CD14-positive monocyte (primary cell): ENCODE measurements around the gene ELN. TPM values are rescaled to one million over a fixed set of nuclear protein-coding genes. Genes with fewer than 3 reads are reported as not detected.
A peak's percentile ranks its signal among the peaks of the same experiment; 100 is the strongest.

Experiments
- DNase-seq, 3 donors: peaks; one replicate each; pipeline ENCODE4 v3.0.0-alpha.2; 2011 to 2022
- H2AFZ ChIP-seq: 2 replicates; pipeline ENCODE4 v1.6.0; 2012; ENCODE audit warnings: mild to moderate bottlenecking, low read depth, low read length, inconsistent platforms; ENCODE audit not compliant: insufficient read depth, poor library complexity, severe bottlenecking
- H3K27ac ChIP-seq, 2 donors: 1 replicate in 1 of 2; 2 replicates in 1 of 2; pipeline ENCODE4 v1.5.1; 2012 to 2013; ENCODE audit warnings: low read length in 2 of 2, control low read depth in 1 of 2, inconsistent platforms in 1 of 2, low read depth in 1 of 2, mild to moderate bottlenecking in 1 of 2
- H3K27me3 ChIP-seq, 2 donors: one replicate each; pipeline versions ENCODE4 v1.6.0 to v1.6.1; 2011 to 2013; ENCODE audit warnings: low read length in 2 of 2; ENCODE audit not compliant: control insufficient read depth in 2 of 2, insufficient read depth in 2 of 2
- H3K36me3 ChIP-seq, 2 donors: replicated peaks in 1 of 2; 1 replicate in 1 of 2; 2 replicates in 1 of 2; pipeline versions ENCODE4 v1.5.1 to v1.6.1; 2012 to 2013; ENCODE audit warnings: low read length in 2 of 2, control low read depth in 1 of 2, inconsistent platforms in 1 of 2, mild to moderate bottlenecking in 1 of 2; ENCODE audit not compliant: insufficient read depth in 2 of 2, control insufficient read depth in 1 of 2
- H3K4me1 ChIP-seq, 2 donors: 1 replicate in 1 of 2; 2 replicates in 1 of 2; pipeline versions ENCODE4 v1.5.1 to v1.6.1; 2012 to 2013; ENCODE audit warnings: low read length in 2 of 2, control low read depth in 1 of 2, inconsistent platforms in 1 of 2, mild to moderate bottlenecking in 1 of 2, moderate library complexity in 1 of 2; ENCODE audit not compliant: insufficient read depth in 2 of 2, control insufficient read depth in 1 of 2
- H3K4me2 ChIP-seq: replicated peaks from 2 replicates; pipeline ENCODE3; 2012; ENCODE audit warnings: low read length, moderate library complexity, mild to moderate bottlenecking; ENCODE audit not compliant: poor library complexity, severe bottlenecking; ENCODE audit errors: extremely low read depth
- H3K4me3 ChIP-seq, 3 experiments: fragments of 200-600 bp in 1 of 3; sonication (generic) in 1 of 3; replicated peaks in 1 of 3; 1 replicate in 2 of 3; 2 replicates in 1 of 3; pipeline ENCODE4 v1.5.1; 2011 to 2013; ENCODE audit warnings: low read length in 3 of 3, mild to moderate bottlenecking in 3 of 3, control low read depth in 2 of 3, low read depth in 2 of 3, inconsistent platforms in 1 of 3, moderate library complexity in 1 of 3
- H3K79me2 ChIP-seq: 2 replicates; pipeline ENCODE4 v1.6.0; 2012; ENCODE audit warnings: mild to moderate bottlenecking, control low read depth, inconsistent platforms, low read length, moderate library complexity; ENCODE audit not compliant: insufficient read depth
- H3K9ac ChIP-seq: 2 replicates; pipeline ENCODE4 v1.6.0; 2017; ENCODE audit warnings: low read length, mild to moderate bottlenecking; ENCODE audit not compliant: insufficient read depth, poor library complexity, severe bottlenecking
- H3K9me3 ChIP-seq, 2 donors: replicated peaks in 1 of 2; 1 replicate in 1 of 2; 2 replicates in 1 of 2; pipeline versions ENCODE4 v1.5.1 to v1.6.1; 2012 to 2013; ENCODE audit warnings: low read length in 2 of 2, control low read depth in 1 of 2; ENCODE audit not compliant: control insufficient read depth in 1 of 2, insufficient read depth in 1 of 2
- H4K20me1 ChIP-seq: 2 replicates; pipeline ENCODE4 v1.6.0; 2012; ENCODE audit warnings: mild to moderate bottlenecking, low read length, control low read depth, moderate library complexity; ENCODE audit not compliant: insufficient read depth
- H3K27ac Mint-ChIP-seq, 7 donors: one replicate each; pipeline ENCODE4 v1.8.0; 2020; ENCODE audit warnings: mild to moderate bottlenecking in 7 of 7, mixed read lengths in 7 of 7, moderate library complexity in 6 of 7, inconsistent platforms in 2 of 7
- H3K27me3 Mint-ChIP-seq, 3 donors: one replicate each; pipeline ENCODE4 v1.8.0; 2021 to 2022; ENCODE audit warnings: low read depth in 3 of 3, mild to moderate bottlenecking in 3 of 3, mixed read lengths in 3 of 3, moderate library complexity in 3 of 3, inconsistent platforms in 1 of 3
- H3K36me3 Mint-ChIP-seq, 2 donors: one replicate each; pipeline ENCODE4 v1.8.0; 2020; ENCODE audit warnings: mixed read lengths in 2 of 2, inconsistent platforms in 1 of 2, mild to moderate bottlenecking in 1 of 2
- H3K4me1 Mint-ChIP-seq: one replicate; pipeline ENCODE4 v1.8.0; 2020; ENCODE audit warnings: mild to moderate bottlenecking, mixed read lengths
- H3K4me3 Mint-ChIP-seq, 2 donors: one replicate each; pipeline ENCODE4 v1.8.0; 2020; ENCODE audit warnings: mild to moderate bottlenecking in 2 of 2, mixed read lengths in 2 of 2, moderate library complexity in 1 of 2
- H3K9me3 Mint-ChIP-seq, 7 donors: one replicate each; pipeline ENCODE4 v1.8.0; 2020 to 2022; ENCODE audit warnings: mixed read lengths in 7 of 7, mild to moderate bottlenecking in 6 of 7, moderate library complexity in 6 of 7, inconsistent platforms in 2 of 7
- CTCF ChIP-seq: fragments of 200-600 bp; IDR thresholded peaks from one replicate; pipeline ENCODE4 v1.8.0; 2022; ENCODE audit warnings: antibody characterized with exemption, mild to moderate bottlenecking
- WGBS: methylation state at CpG from one replicate; pipeline ENCODE4 v1.1.5; 2013; ENCODE audit warnings: missing lambda C conversion rate; ENCODE audit not compliant: insufficient coverage; 5-methylcytosine and 5-hydroxymethylcytosine counted together
- intact Hi-C, 2 donors: fragments of 100-400 bp; cut with micrococcal nuclease; formaldehyde crosslinking; loops; one replicate each; pipeline versions ENCODE4 v1.15.0 to v1.15.1; 2023
- polyA plus RNA-seq, 3 donors: library from polyadenylated mRNA; depleted of rRNA in 1 of 3; unstranded in 2 of 3; stranded (reverse) in 1 of 3; fragments of 300-500 nt in 2 of 3; fragments of >200 nt in 1 of 3; fragmentation: Illumina TruSeq in 2 of 3; gene quantifications; 1 replicate in 2 of 3; 2 replicates in 1 of 3; pipeline ENCODE4 v1.2.3, GENCODE V29; 2012 to 2021

The ELN gene
- polyA plus RNA-seq, 3 donors = not detected

- Histone ChIP-seq H3K79me2 (no peaks in the 10 kb centered on the region), H3K9ac (no peak overlapping the region), H3K27ac (no peak overlapping the region), H3K36me3 (no peaks in the 10 kb centered on the region), H3K4me1 (peaks cover 2 to 14% of the 10 kb centered on the region in 2 donors), H3K4me2 (no peak overlapping the region), H2AFZ (no peak overlapping the region), H3K27me3 (peaks cover 23 to 47% of the 10 kb centered on the region in 2 donors), H3K9me3 (peaks cover 0 to 10% of the 10 kb centered on the region in 2 donors), H4K20me1 (no peaks in the 10 kb centered on the region), H3K4me3 (no peak overlapping the region)
- Mint-ChIP-seq H3K27ac (no peak overlapping the region), H3K36me3 (peaks cover 0 to 3% of the 10 kb centered on the region in 2 donors), H3K4me1 (peaks cover 9% of the 10 kb centered on the region), H3K9me3 (peaks cover 0 to 9% (median 0%) of the 10 kb centered on the region in 7 donors), H3K27me3 (peaks cover 47 to 61% (median 47%) of the 10 kb centered on the region in 3 donors), H3K4me3 (peak overlapping the region in 1 of 2 donors; percentile 8)
- DNase-seq = no peak
- WGBS = 80% methylated on average over 4 of the region's 5 CpGs
- no peak for TF ChIP-seq CTCF
- intact Hi-C loops = no loop called here
These were observed 3.6 kb downstream of the ELN start for GRCh38 chr7:74031403-74032190.

DNA sequence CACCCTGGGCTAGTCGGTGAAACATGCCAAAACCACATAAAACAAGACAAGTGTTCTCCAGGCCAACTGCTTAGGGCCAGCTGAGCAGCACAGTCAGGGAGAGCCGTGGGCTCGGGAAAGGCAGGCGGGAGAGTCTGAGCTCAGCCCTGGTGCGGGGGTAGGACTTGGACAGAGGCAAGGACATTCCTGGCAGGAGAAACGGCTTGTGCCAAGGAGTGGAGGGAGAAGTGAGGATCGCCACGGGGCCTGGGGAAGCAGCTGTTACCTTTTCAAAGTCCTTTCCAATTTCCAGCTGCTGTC is 4.2 kb downstream of the ELN start:
- intact Hi-C loops = no loop called here
- Mint-ChIP-seq H3K4me3 (peak overlapping the region in 1 of 2 donors; percentile 8), H3K27ac (no peak overlapping the region), H3K27me3 (peaks cover 44 to 61% (median 45%) of the 10 kb centered on the region in 3 donors), H3K4me1 (peaks cover 6% of the 10 kb centered on the region), H3K36me3 (peaks cover 0 to 3% of the 10 kb centered on the region in 2 donors), H3K9me3 (peaks cover 0 to 8% (median 2%) of the 10 kb centered on the region in 7 donors)
- Histone ChIP-seq H3K27ac (no peak overlapping the region), H3K27me3 (peaks cover 23 to 43% of the 10 kb centered on the region in 2 donors), H3K9me3 (peaks cover 0 to 10% of the 10 kb centered on the region in 2 donors), H3K36me3 (no peaks in the 10 kb centered on the region), H3K4me2 (no peak overlapping the region), H3K9ac (no peak overlapping the region), H3K4me1 (peaks cover 2 to 10% of the 10 kb centered on the region in 2 donors), H4K20me1 (no peaks in the 10 kb centered on the region), H2AFZ (no peak overlapping the region), H3K79me2 (no peaks in the 10 kb centered on the region), H3K4me3 (no peak overlapping the region)
- DNase-seq = no peak
- WGBS = 0% methylated on average over 1 of the region's 8 CpGs
- no peak for TF ChIP-seq CTCF
